Fibroblast of lung (primary cell): Measurements from ENCODE around the gene CTRB1. TPM values are rescaled to one million over a fixed set of nuclear protein-coding genes. Genes with fewer than 3 reads are reported as not detected.

Source experiments
- DNase-seq, 2 donors: peaks; one replicate each; pipeline versions ENCODE4 v3.0.0 to v3.0.0-alpha.2; 2010; ENCODE audit warnings: low read depth in 2 of 2
- H2AFZ ChIP-seq: 2 replicates; pipeline ENCODE4 v1.5.1; 2012; ENCODE audit warnings: low read length, control low read depth, inconsistent platforms
- H3K27ac ChIP-seq: 2 replicates; pipeline ENCODE4 v1.5.1; 2011; ENCODE audit warnings: low read length, control low read depth; ENCODE audit not compliant: insufficient read depth
- H3K27me3 ChIP-seq: 2 replicates; pipeline ENCODE4 v1.5.1; 2011; ENCODE audit warnings: mild to moderate bottlenecking, low read length; ENCODE audit not compliant: control insufficient read depth, insufficient read depth
- H3K36me3 ChIP-seq: 2 replicates; pipeline ENCODE4 v1.5.1; 2011; ENCODE audit warnings: low read length; ENCODE audit not compliant: control insufficient read depth, insufficient read depth
- H3K4me1 ChIP-seq: 2 replicates; pipeline ENCODE4 v1.5.1; 2011; ENCODE audit warnings: low read length; ENCODE audit not compliant: control insufficient read depth, insufficient read depth; ENCODE audit errors: extremely low read depth
- H3K4me2 ChIP-seq: 2 replicates; pipeline ENCODE4 v1.5.1; 2011; ENCODE audit warnings: low read length, control low read depth; ENCODE audit not compliant: insufficient read depth; ENCODE audit errors: extremely low read depth
- H3K4me3 ChIP-seq, 4 experiments: fragments of 200-600 bp in 1 of 4; sonication (generic) in 1 of 4; replicated peaks in 1 of 4; 2 replicates each; pipeline ENCODE4 v1.5.1; 2011 to 2016; ENCODE audit warnings: low read length in 4 of 4, low read depth in 3 of 4, mild to moderate bottlenecking in 3 of 4, control low read depth in 2 of 4, inconsistent platforms in 1 of 4, mixed read lengths in 1 of 4; ENCODE audit not compliant: insufficient read depth in 1 of 4; ENCODE audit errors: control extremely low read depth in 1 of 4
- H3K79me2 ChIP-seq: 2 replicates; pipeline ENCODE4 v1.5.1; 2012; ENCODE audit warnings: mild to moderate bottlenecking, low read length, inconsistent platforms; ENCODE audit not compliant: control insufficient read depth, insufficient read depth
- H3K9ac ChIP-seq: 2 replicates; pipeline ENCODE4 v1.5.1; 2011; ENCODE audit warnings: mild to moderate bottlenecking, low read length, control low read depth; ENCODE audit not compliant: insufficient read depth
- H3K9me3 ChIP-seq: 2 replicates; pipeline ENCODE4 v1.5.1; 2012; ENCODE audit warnings: low read depth, low read length; ENCODE audit not compliant: control insufficient read depth, insufficient read depth
- H4K20me1 ChIP-seq: 2 replicates; pipeline ENCODE4 v1.5.1; 2011; ENCODE audit warnings: low read length; ENCODE audit not compliant: control insufficient read depth, insufficient read depth; ENCODE audit errors: extremely low read depth
- CTCF ChIP-seq, 2 donors: IDR thresholded peaks in 1 of 2; conservative IDR thresholded peaks in 1 of 2; 1 replicate in 1 of 2; 2 replicates in 1 of 2; pipeline ENCODE4 v1.5.1; 2011 to 2012; ENCODE audit warnings: low read length in 2 of 2, control low read depth in 1 of 2, inconsistent platforms in 1 of 2, low read depth in 1 of 2, mild to moderate bottlenecking in 1 of 2
- EZH2 ChIP-seq: IDR thresholded peaks from 2 replicates; pipeline ENCODE4 v1.5.1; 2012; ENCODE audit warnings: low read length, control low read depth, mild to moderate bottlenecking; ENCODE audit errors: missing control alignments
- polyA plus RNA-seq, 2 donors: library from polyadenylated mRNA; depleted of rRNA in 1 of 2; stranded (reverse) in 1 of 2; unstranded in 1 of 2; fragments of >200 nt; gene quantifications; 2 replicates each; pipeline ENCODE4 v1.2.1, GENCODE V29; 2011 to 2012; ENCODE audit warnings: missing spikeins in 1 of 2
- total RNA-seq: library from RNA; depleted of rRNA; stranded (reverse); fragments of >200 nt; gene quantifications from 2 replicates; pipeline ENCODE4 v1.2.1, GENCODE V29; 2014

CTRB1 gene
- total and polyA plus RNA-seq, 2 donors (not counting 1 experiment from before 2014, with no cell fraction given): not detected

GRCh38 chr16:75262800-75263127, 44.0 kb downstream of the CTRB1 start:
- Histone ChIP-seq H3K27ac (peak overlapping the region; percentile 93), H3K4me2 (peak overlapping the region; percentile 67), H2AFZ (no peak overlapping the region), H3K79me2 (peaks cover 78% of the 10 kb centered on the region), H4K20me1 (peaks cover 4% of the 10 kb centered on the region), H3K36me3 (peaks cover 18% of the 10 kb centered on the region), H3K9me3 (no peaks in the 10 kb centered on the region), H3K9ac (peak overlapping the region; percentile 3), H3K27me3 (no peaks in the 10 kb centered on the region), H3K4me3 (peak overlapping the region in 2 of 4 experiments; percentile 95 to 99), H3K4me1 (peaks cover 46% of the 10 kb centered on the region)
- TF ChIP-seq EZH2 (no peak), CTCF (conservative IDR thresholded peaks at IDR 0.05 in 1 of 2, IDR thresholded peaks at IDR 0.05 in 1 of 2; ENCODE audit: low read depth in 1 of 2, low read length in 2 of 2) (no peak)
- DNase-seq: no peak

- peaks cover 18% of the 10 kb centered on the region for H3K36me3 ChIP-seq
These were observed 44.6 kb downstream of the CTRB1 start for GRCh38 chr16:75263291-75263962.

GRCh38 chr16:75263963-75264445, 45.2 kb downstream of the CTRB1 start:
- H3K4me1 ChIP-seq: peaks cover 39% of the 10 kb centered on the region

More at GRCh38 chr16:75263291-75263962, 44.6 kb downstream of the CTRB1 start:
- Histone ChIP-seq H3K27me3 (no peaks in the 10 kb centered on the region), H3K4me2 (peak overlapping the region; percentile 67), H3K9ac (peak overlapping the region; percentile 29), H4K20me1 (peaks cover 4% of the 10 kb centered on the region), H3K4me3 (peak overlapping the region; percentile 75 to 99 (median 93)), H3K9me3 (no peaks in the 10 kb centered on the region), H3K79me2 (peaks cover 71% of the 10 kb centered on the region), H3K4me1 (peaks cover 44% of the 10 kb centered on the region), H3K27ac (peak overlapping the region; percentile 93), H2AFZ (no peak overlapping the region)
- TF ChIP-seq CTCF (conservative IDR thresholded peaks at IDR 0.05 in 1 of 2, IDR thresholded peaks at IDR 0.05 in 1 of 2; ENCODE audit: low read depth in 1 of 2, low read length in 2 of 2) (no peak), EZH2 (no peak)
- no peak for DNase-seq

More at GRCh38 chr16:75263963-75264445, 45.2 kb downstream of the CTRB1 start:
- H4K20me1 ChIP-seq: peaks cover 4% of the 10 kb centered on the region
- peaks cover 17% of the 10 kb centered on the region for H3K36me3 ChIP-seq
- no peak for DNase-seq
- no peaks in the 10 kb centered on the region for H3K27me3 ChIP-seq
- no peaks in the 10 kb centered on the region for H3K9me3 ChIP-seq
- peak overlapping the region; percentile 75 to 99 (median 93) for H3K4me3 ChIP-seq
- H3K27ac ChIP-seq: peak overlapping the region; percentile 93
- peak overlapping the region; percentile 51 for H3K9ac ChIP-seq
- H2AFZ ChIP-seq: no peak overlapping the region
- H3K79me2 ChIP-seq: peaks cover 65% of the 10 kb centered on the region
- TF ChIP-seq EZH2 (no peak), CTCF (conservative IDR thresholded peaks at IDR 0.05 in 1 of 2, IDR thresholded peaks at IDR 0.05 in 1 of 2; ENCODE audit: low read depth in 1 of 2, low read length in 2 of 2) (no peak)
- peak overlapping the region; percentile 67 for H3K4me2 ChIP-seq
